SK-N-SH (cell line): ENCODE results near the gene PTPRJ.

Experiments
- CTCF ChIP-seq: fragments of 200-600 bp; sonication (generic); IDR thresholded peaks from 2 replicates; pipeline ENCODE4 v1.6.1; 2017; ENCODE audit warnings: antibody characterized with exemption, mild to moderate bottlenecking, moderate library complexity
- REST ChIP-seq: IDR thresholded peaks from 2 replicates; pipeline ENCODE4 v1.6.1; 2012; ENCODE audit warnings: mild to moderate bottlenecking, low read depth, low read length, moderate library complexity

GRCh38 chr11:48106166-48106565 is 125.8 kb downstream of the PTPRJ start:
- TF ChIP-seq REST: no peak
- no peak for TF ChIP-seq CTCF
